Prostate gland (tissue), 2 donors: ENCODE results near the gene OXLD1.

Experiments used
- CTCF ChIP-seq, 4 experiments: fragments of 200-600 bp in 2 of 4; fragments of 450-650 bp in 2 of 4; sonication (generic) in 2 of 4; IDR thresholded peaks; 1 replicate in 3 of 4; 2 replicates in 1 of 4; pipeline ENCODE4 v1.5.1; 2016 to 2019; ENCODE audit warnings: antibody characterized with exemption in 4 of 4, mild to moderate bottlenecking in 2 of 4, moderate library complexity in 2 of 4
- POLR2AphosphoS5 ChIP-seq: sonication (generic); formaldehyde crosslinking; IDR thresholded peaks from one replicate; pipeline ENCODE4 v1.6.1; 2017; ENCODE audit warnings: antibody characterized with exemption

- no peak for TF ChIP-seq CTCF (IDR thresholded peaks at IDR 0.05)
- no peak for TF ChIP-seq POLR2AphosphoS5
These were observed 957 bp downstream of the OXLD1 start for GRCh38 chr17:81665205-81666091.
